Measurements from ENCODE around the gene NPTN. TPM values are rescaled to one million over a fixed set of nuclear protein-coding genes. Genes with fewer than 3 reads are reported as not detected.

The NPTN gene
- total RNA-seq, 1 donor from 2014 or later, result 102 TPM

- Mint-ChIP-seq H3K9me3 (no peaks in the 10 kb centered on the region), H3K4me3 (no peak overlapping the region), H3K27ac (no peak overlapping the region), H3K4me1 (peaks cover 4% of the 10 kb centered on the region), H3K36me3 (no peaks in the 10 kb centered on the region), H3K27me3 (ENCODE audit: low read depth) (no peaks in the 10 kb centered on the region)
- no peak for TF ChIP-seq CTCF (IDR thresholded peaks at IDR 0.05; ENCODE audit: unreplicated experiment)
- peak in 1 of 2 experiments; percentile 10 for DNase-seq (ENCODE audit: low spot score in 2 of 2, unreplicated experiment in 2 of 2)
Measured at GRCh38 chr15:73679964-73680363, 46.8 kb upstream of the NPTN start.

- TF ChIP-seq CTCF (IDR thresholded peaks at IDR 0.05; ENCODE audit: unreplicated experiment), result no peak
- Mint-ChIP-seq H3K4me1 (peaks cover 4% of the 10 kb centered on the region), H3K36me3 (no peaks in the 10 kb centered on the region), H3K4me3 (no peak overlapping the region), H3K9me3 (no peaks in the 10 kb centered on the region), H3K27me3 (ENCODE audit: low read depth) (peaks cover 4% of the 10 kb centered on the region), H3K27ac (no peak overlapping the region)
- DNase-seq (ENCODE audit: low spot score in 2 of 2, unreplicated experiment in 2 of 2), result no peak
Measured at GRCh38 chr15:73679180-73679579, 46.0 kb upstream of the NPTN start.

GRCh38 chr15:73678498-73678897 is 45.3 kb upstream of the NPTN start:
- H3K36me3 Mint-ChIP-seq, result no peaks in the 10 kb centered on the region
- H3K4me3 Mint-ChIP-seq, result no peak overlapping the region
- H3K27ac Mint-ChIP-seq, result no peak overlapping the region
- DNase-seq (ENCODE audit: low spot score in 2 of 2, unreplicated experiment in 2 of 2), result peak in 1 of 2 experiments; percentile 16
- H3K9me3 Mint-ChIP-seq, result no peaks in the 10 kb centered on the region
- H3K4me1 Mint-ChIP-seq, result no peaks in the 10 kb centered on the region
- TF ChIP-seq CTCF (IDR thresholded peaks at IDR 0.05; ENCODE audit: unreplicated experiment), result no peak
- H3K27me3 Mint-ChIP-seq (ENCODE audit: low read depth), result peaks cover 10% of the 10 kb centered on the region

GRCh38 chr15:73677733-73678132 is 44.5 kb upstream of the NPTN start:
- peak in 1 of 2 experiments; percentile 20 for DNase-seq (ENCODE audit: low spot score in 2 of 2, unreplicated experiment in 2 of 2)
- H3K27me3 Mint-ChIP-seq (ENCODE audit: low read depth), result peaks cover 16% of the 10 kb centered on the region
- H3K9me3 Mint-ChIP-seq, result no peaks in the 10 kb centered on the region
- TF ChIP-seq CTCF (IDR thresholded peaks at IDR 0.05; ENCODE audit: unreplicated experiment), result no peak
- H3K4me3 Mint-ChIP-seq, result no peak overlapping the region
- H3K4me1 Mint-ChIP-seq, result no peaks in the 10 kb centered on the region
- no peaks in the 10 kb centered on the region for H3K36me3 Mint-ChIP-seq
- H3K27ac Mint-ChIP-seq, result no peak overlapping the region

- Mint-ChIP-seq H3K4me3 (no peak overlapping the region), H3K27ac (no peak overlapping the region), H3K27me3 (ENCODE audit: low read depth) (peaks cover 16% of the 10 kb centered on the region), H3K36me3 (no peaks in the 10 kb centered on the region), H3K4me1 (no peaks in the 10 kb centered on the region), H3K9me3 (no peaks in the 10 kb centered on the region)
- DNase-seq (ENCODE audit: low spot score in 2 of 2, unreplicated experiment in 2 of 2), result peak in 1 of 2 experiments; percentile 69
- TF ChIP-seq CTCF (IDR thresholded peaks at IDR 0.05; ENCODE audit: unreplicated experiment), result peak; percentile 90
Measured at GRCh38 chr15:73677146-73677607, 44.0 kb upstream of the NPTN start.

- Mint-ChIP-seq H3K4me3 (no peak overlapping the region), H3K9me3 (no peaks in the 10 kb centered on the region), H3K27me3 (ENCODE audit: low read depth) (peaks cover 23% of the 10 kb centered on the region), H3K27ac (no peak overlapping the region), H3K36me3 (no peaks in the 10 kb centered on the region), H3K4me1 (no peaks in the 10 kb centered on the region)
- no peak for DNase-seq (ENCODE audit: low spot score in 2 of 2, unreplicated experiment in 2 of 2)
- TF ChIP-seq CTCF (IDR thresholded peaks at IDR 0.05; ENCODE audit: unreplicated experiment), result no peak
Measured at GRCh38 chr15:73674587-73674986, 41.4 kb upstream of the NPTN start.
